ENCODE data around the gene TGFA.

The TGFA gene

DNA sequence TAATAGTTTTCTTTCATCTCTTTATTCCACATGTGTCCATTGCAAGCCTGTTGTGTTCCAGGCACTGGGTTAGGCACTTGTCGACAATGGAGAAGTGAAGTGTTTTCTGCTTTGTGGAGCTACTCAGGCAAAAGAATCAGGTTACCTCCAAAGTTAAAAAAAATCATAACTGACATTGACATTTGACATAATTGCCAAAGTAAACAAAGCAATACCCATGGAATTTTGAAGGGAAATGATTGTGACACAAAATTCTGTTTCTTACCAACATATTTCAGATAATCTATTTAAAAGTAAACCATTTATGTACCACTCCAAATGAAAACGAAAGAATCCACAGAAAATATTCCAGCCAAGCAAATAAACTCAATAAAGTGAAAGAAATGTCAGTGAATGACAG, 6.4 kb upstream of the TGFA start:
- Histone ChIP-seq H3K4me1 (ENCODE audit: control insufficient read depth in 1 of 2, insufficient read depth in 1 of 2, low read depth in 1 of 2, low read length in 1 of 2) (no peaks in the 10 kb centered on the region), H3K27me3 (peaks cover 31% of the 10 kb centered on the region), H3K4me3 (ENCODE audit: low read depth in 1 of 2, low read length in 1 of 2) (no peak overlapping the region), H3K36me3 (no peaks in the 10 kb centered on the region), H3K9me3 (no peaks in the 10 kb centered on the region), H3K27ac (no peak overlapping the region)
- no peak for TF ChIP-seq CTCF (IDR thresholded peaks at IDR 0.05)

DNA sequence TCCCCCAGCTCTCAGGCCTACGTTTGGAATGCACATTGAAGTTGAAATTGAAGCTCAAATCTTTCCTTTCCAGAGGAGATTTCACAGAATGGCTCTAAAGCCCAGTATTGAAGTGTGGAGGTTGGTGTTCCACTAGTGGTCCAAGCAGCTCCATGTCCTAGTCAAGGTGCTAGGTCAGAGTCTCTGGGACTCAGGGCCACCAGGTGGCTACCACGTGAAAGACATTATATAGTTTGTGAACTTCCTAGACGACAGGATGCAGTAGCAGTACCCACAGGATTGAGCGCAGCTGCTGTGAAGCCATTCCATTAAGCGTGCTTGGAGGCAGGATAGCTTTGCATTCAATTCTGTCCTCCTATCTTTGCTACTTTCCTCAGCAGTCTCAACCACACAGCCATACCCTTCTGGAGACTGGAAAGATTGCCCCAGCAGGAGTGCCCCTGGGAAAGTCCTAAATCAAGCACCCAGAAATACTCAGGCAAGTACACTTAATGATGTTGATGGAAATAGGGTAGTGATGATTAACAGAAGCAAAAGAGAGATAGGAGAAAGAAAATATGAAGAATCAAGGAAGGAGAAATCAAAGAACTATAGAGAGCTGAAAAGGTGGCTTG, 4.7 kb upstream of the TGFA start:
- no peaks in the 10 kb centered on the region for H3K9me3 ChIP-seq
- no peak overlapping the region for H3K27ac ChIP-seq
- TF ChIP-seq CTCF (IDR thresholded peaks at IDR 0.05), result no peak
- no peak overlapping the region for H3K4me3 ChIP-seq (ENCODE audit: low read depth in 1 of 2, low read length in 1 of 2)
- H3K4me1 ChIP-seq (ENCODE audit: control insufficient read depth in 1 of 2, insufficient read depth in 1 of 2, low read depth in 1 of 2, low read length in 1 of 2), result peaks cover 8% of the 10 kb centered on the region in 2 experiments
- peaks cover 34% of the 10 kb centered on the region for H3K27me3 ChIP-seq
- H3K36me3 ChIP-seq, result no peaks in the 10 kb centered on the region

DNA sequence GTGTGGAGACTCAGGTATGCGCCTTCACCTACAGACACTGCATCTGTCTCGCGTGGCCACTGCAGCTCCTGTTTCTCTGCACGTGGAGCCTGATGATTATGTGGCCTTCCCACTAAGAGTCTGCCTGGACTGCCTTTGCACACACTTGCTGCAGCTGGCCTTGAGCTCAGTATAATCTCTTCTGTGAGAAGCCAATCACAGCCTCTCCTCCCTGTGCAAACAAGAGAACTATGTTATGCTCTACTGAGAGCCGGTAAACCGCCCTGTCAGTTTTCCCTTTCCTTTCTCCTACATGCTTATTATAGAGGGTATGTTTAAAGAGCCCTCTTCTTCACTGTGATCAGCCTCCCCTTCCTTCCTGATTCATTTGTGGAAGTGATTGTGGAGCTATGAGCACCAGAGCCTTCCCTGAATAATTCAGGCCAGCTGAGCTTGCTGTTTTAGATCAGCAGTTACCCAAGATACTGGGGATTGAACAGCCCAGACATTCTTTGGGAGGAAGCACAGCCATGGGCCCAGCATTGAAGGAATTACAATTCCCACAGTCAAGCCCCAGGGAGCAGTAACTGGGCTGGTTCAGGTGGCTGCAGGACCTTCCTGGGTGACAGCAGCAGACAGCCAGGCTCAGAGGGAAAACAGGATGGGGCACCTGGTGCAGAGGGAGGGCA, 3.7 kb upstream of the TGFA start:
- no peak for TF ChIP-seq CTCF (IDR thresholded peaks at IDR 0.05)
- H3K9me3 ChIP-seq, result no peaks in the 10 kb centered on the region
- H3K4me1 ChIP-seq (ENCODE audit: control insufficient read depth in 1 of 2, insufficient read depth in 1 of 2, low read depth in 1 of 2, low read length in 1 of 2), result peaks cover 13% of the 10 kb centered on the region in 2 experiments
- no peaks in the 10 kb centered on the region for H3K36me3 ChIP-seq
- H3K4me3 ChIP-seq (ENCODE audit: low read depth in 1 of 2, low read length in 1 of 2), result no peak overlapping the region
- H3K27me3 ChIP-seq, result peaks cover 40% of the 10 kb centered on the region
- H3K27ac ChIP-seq, result no peak overlapping the region

- Histone ChIP-seq H3K36me3 (no peaks in the 10 kb centered on the region), H3K27ac (no peak overlapping the region), H3K27me3 (peaks cover 47% of the 10 kb centered on the region), H3K4me3 (ENCODE audit: low read depth in 1 of 2, low read length in 1 of 2) (no peak overlapping the region), H3K9me3 (no peaks in the 10 kb centered on the region), H3K4me1 (ENCODE audit: control insufficient read depth in 1 of 2, insufficient read depth in 1 of 2, low read depth in 1 of 2, low read length in 1 of 2) (peaks cover 19 to 20% of the 10 kb centered on the region in 2 experiments)
- no peak for TF ChIP-seq CTCF (IDR thresholded peaks at IDR 0.05)
Measured at GRCh38 chr2:70556608-70557007, 3.0 kb upstream of the TGFA start.

- Histone ChIP-seq H3K4me1 (ENCODE audit: control insufficient read depth in 1 of 2, insufficient read depth in 1 of 2, low read depth in 1 of 2, low read length in 1 of 2) (peaks cover 27 to 28% of the 10 kb centered on the region in 2 experiments), H3K27ac (peak overlapping the region; percentile 92), H3K9me3 (no peaks in the 10 kb centered on the region), H3K27me3 (peaks cover 63% of the 10 kb centered on the region), H3K4me3 (ENCODE audit: low read depth in 1 of 2, low read length in 1 of 2) (peak overlapping the region; percentile 89 to 94), H3K36me3 (no peaks in the 10 kb centered on the region)
- TF ChIP-seq CTCF (IDR thresholded peaks at IDR 0.05), result no peak
Measured at GRCh38 chr2:70554338-70554892, 789 bp upstream of the TGFA start.

All from neutrophil (primary cell).